CD4-positive, CD25-positive, alpha-beta regulatory T cell (primary cell): ENCODE data around the gene LPAR3. TPM values are rescaled to one million over a fixed set of nuclear protein-coding genes. Genes with fewer than 3 reads are reported as not detected.

ENCODE experiments used
- ATAC-seq, 2 donors: fragments of 150-1000 bp; cut with Tn5 transposase; one replicate each; pipeline ENCODE4 v1.10.0; 2021; ENCODE audit warnings: low read depth in 2 of 2, moderate number of reproducible peaks in 2 of 2, moderate library complexity in 1 of 2
- DNase-seq, 3 donors: peaks; one replicate each; pipeline versions ENCODE4 v3.0.0 to v3.0.0-alpha.2; 2012 to 2022; ENCODE audit warnings: mixed read lengths in 1 of 3
- H3K27ac ChIP-seq: one replicate; pipeline ENCODE4 v1.7.0; 2013; ENCODE audit warnings: mild to moderate bottlenecking, low read length; ENCODE audit not compliant: insufficient read depth, poor library complexity, severe bottlenecking
- H3K27me3 ChIP-seq: one replicate; pipeline ENCODE4 v1.7.0; 2013; ENCODE audit warnings: low read length; ENCODE audit not compliant: control insufficient read depth, insufficient read depth
- H3K36me3 ChIP-seq: one replicate; pipeline ENCODE4 v1.7.0; 2013; ENCODE audit warnings: mild to moderate bottlenecking, low read length, moderate library complexity; ENCODE audit not compliant: control insufficient read depth, insufficient read depth
- H3K4me1 ChIP-seq: 2 replicates; pipeline ENCODE4 v1.7.0; 2013; ENCODE audit warnings: mild to moderate bottlenecking, low read length; ENCODE audit not compliant: insufficient read depth, control insufficient read depth, poor library complexity, severe bottlenecking
- H3K4me3 ChIP-seq: one replicate; pipeline ENCODE4 v1.7.0; 2013; ENCODE audit warnings: low read depth, mild to moderate bottlenecking, low read length, moderate library complexity
- H3K9me3 ChIP-seq, 2 experiments: 1 replicate in 1 of 2; 2 replicates in 1 of 2; pipeline ENCODE4 v1.7.0; 2013; ENCODE audit warnings: low read length in 2 of 2, mild to moderate bottlenecking in 1 of 2, moderate library complexity in 1 of 2; ENCODE audit not compliant: control insufficient read depth in 2 of 2
- H3K27ac Mint-ChIP-seq, 3 donors: one replicate each; pipeline ENCODE4 v1.8.0; 2020 to 2022; ENCODE audit warnings: mild to moderate bottlenecking in 3 of 3, mixed read lengths in 3 of 3, moderate library complexity in 2 of 3
- H3K27me3 Mint-ChIP-seq: one replicate; pipeline ENCODE4 v1.8.0; 2022; ENCODE audit warnings: mild to moderate bottlenecking, mixed read lengths
- H3K36me3 Mint-ChIP-seq: one replicate; pipeline ENCODE4 v1.8.0; 2020; ENCODE audit warnings: mixed read lengths
- H3K4me1 Mint-ChIP-seq, 4 donors: one replicate each; pipeline ENCODE4 v1.8.0; 2020 to 2022; ENCODE audit warnings: mixed read lengths in 4 of 4, mild to moderate bottlenecking in 1 of 4
- H3K4me3 Mint-ChIP-seq, 4 donors: one replicate each; pipeline ENCODE4 v1.8.0; 2020 to 2022; ENCODE audit warnings: mild to moderate bottlenecking in 4 of 4, mixed read lengths in 4 of 4, moderate library complexity in 3 of 4
- H3K9me3 Mint-ChIP-seq, 7 donors: one replicate each; pipeline ENCODE4 v1.8.0; 2020 to 2022; ENCODE audit warnings: mixed read lengths in 7 of 7, mild to moderate bottlenecking in 3 of 7, moderate library complexity in 2 of 7
- polyA plus RNA-seq, 4 donors: library from polyadenylated mRNA; unstranded; fragments of 300-500 nt; fragmentation: Illumina TruSeq; gene quantifications; one replicate each; pipeline ENCODE4 v1.2.3, GENCODE V29; 2021
- total RNA-seq: library from RNA; stranded (reverse); gene quantifications from one replicate; pipeline ENCODE4 v1.2.3, GENCODE V29; 2022

The LPAR3 gene
- total and polyA plus RNA-seq, 5 donors from 2014 or later, result 0.32 TPM; not detected in 4

DNA sequence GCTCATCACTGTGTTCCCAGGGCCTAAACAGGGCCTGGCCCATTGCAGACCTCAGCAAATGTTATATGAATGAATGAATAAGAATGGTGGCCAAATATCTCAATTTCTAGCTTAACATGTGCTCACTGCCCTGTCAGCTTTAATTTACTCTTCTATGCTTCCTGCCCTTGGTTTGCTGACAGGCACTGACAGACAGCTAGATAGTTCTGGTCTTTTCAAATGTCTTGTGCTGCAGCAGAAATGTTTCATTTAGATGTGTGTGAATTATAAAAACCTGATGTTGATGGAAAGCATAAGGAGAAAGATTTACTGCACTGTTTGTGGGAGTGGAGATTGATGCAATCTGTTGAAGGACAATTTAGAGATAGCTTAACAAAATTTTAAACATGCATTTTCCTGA, 48.9 kb downstream of the LPAR3 start:
- Mint-ChIP-seq H3K9me3 (peaks cover 0 to 4% (median 0%) of the 10 kb centered on the region in 7 donors), H3K27me3 (peaks cover 9% of the 10 kb centered on the region), H3K36me3 (no peaks in the 10 kb centered on the region), H3K4me3 (no peak overlapping the region), H3K4me1 (peaks cover 0 to 6% (median 0%) of the 10 kb centered on the region in 4 donors), H3K27ac (no peak overlapping the region)
- no peaks in the 10 kb centered on the region for H3K9me3 ChIP-seq
- H3K36me3 ChIP-seq, result no peaks in the 10 kb centered on the region
- ATAC-seq (no peak), DNase-seq (no peak)
- no peak overlapping the region for H3K27ac ChIP-seq
- H3K4me3 ChIP-seq, result no peak overlapping the region
- H3K27me3 ChIP-seq, result peaks cover 7% of the 10 kb centered on the region
- H3K4me1 ChIP-seq, result no peaks in the 10 kb centered on the region

DNA sequence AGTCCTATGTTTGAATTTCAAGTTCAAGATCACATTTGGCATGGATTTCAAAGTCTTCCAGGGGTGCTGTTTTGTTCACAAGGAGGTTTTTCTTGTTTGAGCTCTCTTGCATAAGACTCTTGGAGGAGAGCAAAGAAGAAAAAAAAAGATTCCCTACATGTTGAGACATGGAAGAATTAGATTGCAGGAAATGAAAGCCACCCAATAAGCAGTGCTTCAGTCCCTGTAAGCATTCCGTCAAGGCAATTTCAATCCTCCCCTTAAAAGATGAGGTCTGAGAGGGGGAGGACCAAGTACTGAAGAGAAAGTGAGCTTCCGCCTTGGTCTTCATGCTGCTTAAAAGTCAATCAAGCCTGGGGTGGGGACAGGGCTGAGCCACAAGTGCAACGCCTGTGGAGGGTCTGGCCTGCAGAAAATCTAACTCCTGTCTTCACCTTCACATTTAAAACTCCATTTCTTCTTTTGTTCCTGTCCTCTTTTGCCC, 50.2 kb downstream of the LPAR3 start:
- H3K9me3 Mint-ChIP-seq, result peaks cover 0 to 4% (median 0%) of the 10 kb centered on the region in 7 donors

DNA sequence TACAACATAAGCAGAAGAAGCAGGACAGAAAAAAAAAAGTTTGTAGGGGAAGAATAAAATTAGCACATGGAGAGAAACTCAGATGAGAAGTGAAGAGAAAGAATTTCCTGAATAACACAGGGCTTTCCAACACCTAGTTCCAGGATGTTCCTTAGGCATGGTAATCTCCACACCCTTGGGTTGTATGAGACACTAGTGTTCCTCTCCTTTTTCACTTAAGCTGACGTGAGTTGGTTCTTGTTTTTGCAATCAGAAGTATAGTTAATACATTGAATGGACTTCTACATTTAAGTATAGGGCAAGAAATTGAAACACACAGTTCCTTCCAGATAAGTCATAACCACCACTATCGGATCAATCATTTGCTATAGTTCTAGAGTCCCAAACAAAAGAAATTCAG, 51.0 kb downstream of the LPAR3 start:
- DNase-seq (no peak), ATAC-seq (no peak)
- H3K9me3 Mint-ChIP-seq, result peaks cover 0 to 4% (median 0%) of the 10 kb centered on the region in 7 donors
- no peaks in the 10 kb centered on the region for H3K36me3 Mint-ChIP-seq
- no peaks in the 10 kb centered on the region for H3K9me3 ChIP-seq
- H3K27me3 Mint-ChIP-seq, result peaks cover 13% of the 10 kb centered on the region
- no peaks in the 10 kb centered on the region for H3K4me1 ChIP-seq
- H3K27me3 ChIP-seq, result peaks cover 10% of the 10 kb centered on the region
- no peak overlapping the region for H3K27ac ChIP-seq
- no peaks in the 10 kb centered on the region for H3K36me3 ChIP-seq
- no peak overlapping the region for H3K4me3 Mint-ChIP-seq
- H3K27ac Mint-ChIP-seq, result no peak overlapping the region
- H3K4me3 ChIP-seq, result no peak overlapping the region
- H3K4me1 Mint-ChIP-seq, result peaks cover 0 to 1% (median 0%) of the 10 kb centered on the region in 4 donors

More for the DNA sequence above, 50.2 kb downstream of the LPAR3 start:
- Mint-ChIP-seq H3K36me3 (no peaks in the 10 kb centered on the region), H3K27me3 (peaks cover 9% of the 10 kb centered on the region), H3K4me1 (peaks cover 0 to 3% (median 0%) of the 10 kb centered on the region in 4 donors), H3K4me3 (no peak overlapping the region), H3K27ac (no peak overlapping the region)
- Histone ChIP-seq H3K27ac (no peak overlapping the region), H3K27me3 (peaks cover 10% of the 10 kb centered on the region), H3K4me1 (no peaks in the 10 kb centered on the region), H3K9me3 (no peaks in the 10 kb centered on the region), H3K36me3 (no peaks in the 10 kb centered on the region), H3K4me3 (no peak overlapping the region)
- DNase-seq (no peak), ATAC-seq (no peak)

DNA sequence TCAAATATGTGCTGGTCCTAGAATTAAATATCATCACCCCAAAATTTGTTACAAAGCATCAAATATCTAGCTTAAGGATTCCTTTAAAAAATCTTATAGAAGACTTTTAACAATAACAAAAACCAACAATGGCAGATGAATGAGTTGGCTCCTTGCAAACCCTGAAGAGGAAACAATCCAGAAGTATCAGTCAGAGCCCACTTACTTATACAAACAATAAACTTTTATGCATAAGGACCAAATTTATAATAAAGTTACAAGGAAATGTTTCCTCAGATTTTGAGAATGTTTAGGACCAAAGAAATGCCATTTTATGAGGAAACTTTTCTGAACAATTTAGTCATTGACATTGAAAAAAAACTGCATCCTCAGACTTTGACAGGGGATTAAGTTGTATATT, 52.7 kb downstream of the LPAR3 start:
- Mint-ChIP-seq H3K27ac (no peak overlapping the region), H3K9me3 (peaks cover 0 to 4% (median 0%) of the 10 kb centered on the region in 7 donors), H3K27me3 (peaks cover 13% of the 10 kb centered on the region), H3K4me1 (no peaks in the 10 kb centered on the region), H3K36me3 (no peaks in the 10 kb centered on the region), H3K4me3 (no peak overlapping the region)
- Histone ChIP-seq H3K9me3 (no peaks in the 10 kb centered on the region), H3K36me3 (no peaks in the 10 kb centered on the region), H3K27ac (no peak overlapping the region), H3K27me3 (peaks cover 9% of the 10 kb centered on the region), H3K4me1 (no peaks in the 10 kb centered on the region), H3K4me3 (no peak overlapping the region)
- no peak for DNase-seq
- no peak for ATAC-seq

DNA sequence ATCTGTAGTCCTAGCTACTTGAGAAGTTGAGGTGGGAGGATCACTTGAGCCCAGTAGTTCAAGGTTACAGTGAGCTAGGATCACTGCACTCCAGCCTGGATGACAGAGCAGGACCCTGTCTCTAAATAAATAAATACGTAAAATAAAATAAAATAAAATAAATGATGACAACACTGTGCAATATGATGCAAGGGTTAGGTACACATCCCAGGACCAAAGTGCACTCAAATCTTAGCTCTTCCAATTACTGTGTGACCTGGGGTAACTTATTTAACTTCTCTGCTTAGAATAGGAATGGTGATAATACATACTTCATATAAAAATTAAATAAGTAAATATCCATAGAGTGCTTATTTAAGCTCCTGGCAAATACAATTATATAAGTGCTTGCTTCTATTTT, 53.5 kb downstream of the LPAR3 start:
- Histone ChIP-seq H3K9me3 (no peaks in the 10 kb centered on the region), H3K27me3 (peaks cover 9% of the 10 kb centered on the region), H3K27ac (no peak overlapping the region), H3K4me1 (no peaks in the 10 kb centered on the region), H3K36me3 (no peaks in the 10 kb centered on the region), H3K4me3 (no peak overlapping the region)
- Mint-ChIP-seq H3K36me3 (no peaks in the 10 kb centered on the region), H3K27ac (no peak overlapping the region), H3K9me3 (peaks cover 0 to 4% (median 0%) of the 10 kb centered on the region in 7 donors), H3K4me3 (no peak overlapping the region), H3K4me1 (no peaks in the 10 kb centered on the region), H3K27me3 (peaks cover 13% of the 10 kb centered on the region)
- ATAC-seq, result no peak
- no peak for DNase-seq

DNA sequence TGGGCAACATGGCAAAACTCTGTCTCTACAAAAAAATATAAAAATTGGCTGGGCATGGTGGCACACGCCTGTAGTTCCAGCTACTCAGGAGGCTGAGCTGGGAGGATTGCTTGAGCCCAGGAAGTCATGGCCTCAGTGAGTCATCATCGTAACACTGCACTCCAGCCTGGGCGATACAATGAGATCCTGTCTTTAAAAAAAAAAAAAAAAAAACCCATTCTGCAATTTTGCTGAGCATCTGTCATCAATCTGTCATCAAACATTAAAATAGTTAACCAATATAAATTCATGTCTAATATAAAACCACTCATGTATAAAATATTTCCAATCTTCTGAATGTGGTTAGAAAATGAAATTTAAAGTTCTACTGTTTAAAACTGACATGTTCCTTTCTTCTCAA, 56.9 kb downstream of the LPAR3 start:
- Histone ChIP-seq H3K27me3 (peaks cover 5% of the 10 kb centered on the region), H3K36me3 (no peaks in the 10 kb centered on the region), H3K9me3 (no peaks in the 10 kb centered on the region), H3K4me3 (no peak overlapping the region), H3K27ac (no peak overlapping the region), H3K4me1 (no peaks in the 10 kb centered on the region)
- H3K27ac Mint-ChIP-seq, result no peak overlapping the region
- peaks cover 9% of the 10 kb centered on the region for H3K27me3 Mint-ChIP-seq
- H3K4me1 Mint-ChIP-seq, result no peaks in the 10 kb centered on the region
- H3K4me3 Mint-ChIP-seq, result no peak overlapping the region
- ATAC-seq, result no peak
- DNase-seq, result no peak
- no peaks in the 10 kb centered on the region for H3K36me3 Mint-ChIP-seq
- H3K9me3 Mint-ChIP-seq, result peaks cover 0 to 2% (median 0%) of the 10 kb centered on the region in 7 donors

DNA sequence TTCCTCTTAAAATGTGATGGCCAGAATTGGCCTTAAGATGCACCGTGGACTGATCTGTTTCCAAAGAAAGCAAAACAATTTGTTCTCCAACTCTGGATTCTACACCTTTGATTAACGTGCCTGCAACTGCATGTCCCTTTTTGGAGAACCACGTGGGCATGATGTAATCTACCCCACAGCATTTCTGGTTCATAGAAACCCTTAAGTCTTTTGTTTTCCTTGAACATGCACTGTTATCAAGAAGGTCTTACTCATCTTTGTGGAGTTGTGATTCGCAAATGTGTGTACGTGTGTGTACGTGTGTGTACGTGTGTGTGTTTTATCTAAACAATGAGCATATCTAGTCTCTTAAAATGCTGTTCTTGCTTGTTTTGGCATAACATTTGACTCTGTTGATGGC, 57.8 kb downstream of the LPAR3 start:
- DNase-seq (no peak), ATAC-seq (no peak)
- H3K27me3 ChIP-seq, result peaks cover 5% of the 10 kb centered on the region
- no peaks in the 10 kb centered on the region for H3K36me3 Mint-ChIP-seq
- H3K9me3 ChIP-seq, result no peaks in the 10 kb centered on the region
- H3K4me3 Mint-ChIP-seq, result no peak overlapping the region
- no peaks in the 10 kb centered on the region for H3K4me1 Mint-ChIP-seq
- no peak overlapping the region for H3K27ac ChIP-seq
- H3K27ac Mint-ChIP-seq, result no peak overlapping the region
- peaks cover 0 to 2% (median 0%) of the 10 kb centered on the region in 7 donors for H3K9me3 Mint-ChIP-seq
- H3K27me3 Mint-ChIP-seq, result peaks cover 8% of the 10 kb centered on the region
- H3K4me1 ChIP-seq, result no peaks in the 10 kb centered on the region
- no peaks in the 10 kb centered on the region for H3K36me3 ChIP-seq
- no peak overlapping the region for H3K4me3 ChIP-seq

DNA sequence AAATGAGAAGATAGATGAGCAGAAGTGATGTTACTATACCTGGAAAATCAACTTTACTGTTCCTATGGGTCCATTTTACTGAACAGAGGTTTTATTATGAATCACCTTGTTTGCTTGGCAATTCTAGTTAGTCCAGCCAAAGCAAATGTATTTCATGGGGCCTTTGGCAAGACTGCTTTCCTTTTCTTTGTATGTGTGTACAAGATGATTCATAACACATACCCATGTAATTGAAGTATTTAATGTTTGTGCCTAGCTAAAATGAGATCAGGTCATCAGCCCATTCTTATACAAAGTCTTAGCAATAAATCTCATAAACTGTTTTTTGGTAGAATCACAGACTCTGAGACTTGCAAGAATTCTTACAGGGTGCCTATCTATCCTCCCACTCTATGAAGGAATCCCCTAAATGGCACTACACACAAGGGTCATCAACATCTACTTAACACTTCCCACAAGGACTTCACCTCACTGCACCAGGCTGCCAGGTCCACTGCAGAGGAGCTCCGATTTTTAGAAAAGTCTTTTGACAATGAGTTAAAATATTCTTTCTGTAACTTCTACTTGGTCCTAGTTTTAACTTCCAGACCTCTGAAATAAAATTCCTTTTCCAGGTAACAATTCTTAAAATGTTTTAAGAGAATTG, 58.5 kb downstream of the LPAR3 start:
- Histone ChIP-seq H3K9me3 (no peaks in the 10 kb centered on the region), H3K27ac (no peak overlapping the region), H3K27me3 (peaks cover 5% of the 10 kb centered on the region), H3K4me1 (no peaks in the 10 kb centered on the region), H3K4me3 (no peak overlapping the region), H3K36me3 (no peaks in the 10 kb centered on the region)
- H3K9me3 Mint-ChIP-seq, result peaks cover 0 to 2% (median 0%) of the 10 kb centered on the region in 7 donors
- H3K36me3 Mint-ChIP-seq, result no peaks in the 10 kb centered on the region
- H3K4me1 Mint-ChIP-seq, result no peaks in the 10 kb centered on the region
- ATAC-seq, result no peak
- DNase-seq, result no peak
- H3K27ac Mint-ChIP-seq, result no peak overlapping the region
- no peak overlapping the region for H3K4me3 Mint-ChIP-seq
- peaks cover 6% of the 10 kb centered on the region for H3K27me3 Mint-ChIP-seq
